ENCODE results near the gene KLRF1.

Gene KLRF1

DNA sequence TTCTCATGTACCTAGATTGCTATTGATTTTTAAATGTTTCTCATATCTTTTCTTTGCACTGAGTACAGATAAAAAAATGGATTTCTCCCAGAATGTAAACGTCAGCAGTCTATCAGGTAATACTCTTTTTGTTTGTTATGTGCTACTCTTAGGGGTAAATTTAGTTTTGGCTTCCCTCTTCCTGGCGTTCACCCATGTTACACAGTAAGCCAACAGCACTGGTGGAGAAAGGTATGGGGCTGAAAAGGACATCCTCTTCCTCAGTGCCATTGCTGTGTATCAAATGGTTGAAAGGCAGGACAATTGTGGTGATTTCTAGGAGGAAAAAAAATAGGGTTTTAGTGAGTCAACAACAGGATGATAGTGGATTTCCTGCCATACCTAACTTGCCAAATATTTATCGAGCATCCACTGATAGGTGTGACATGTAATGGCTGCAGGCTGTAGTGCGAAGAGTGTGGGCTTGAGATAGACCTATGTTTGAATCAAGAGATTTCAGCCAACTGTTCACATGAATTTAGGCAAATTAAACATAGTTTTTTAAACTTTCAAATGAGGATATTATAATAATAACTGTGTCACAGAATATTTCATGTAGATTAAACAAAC lies 61.5 kb downstream of the KLRF1 start:
- Histone ChIP-seq H3K56ac (ENCODE audit: low read length) (no peak overlapping the region), H2BK5ac (ENCODE audit: low read length) (no peak overlapping the region), H3K27me3 (ENCODE audit: insufficient read depth, low read length, poor library complexity) (no peaks in the 10 kb centered on the region), H2BK120ac (ENCODE audit: low read depth, low read length) (no peak overlapping the region), H3K4ac (ENCODE audit: low read depth, low read length) (no peak overlapping the region), H4K8ac (ENCODE audit: low read depth, low read length) (no peak overlapping the region), H3K27ac (ENCODE audit: low read depth, low read length) (no peak overlapping the region), H3K23ac (ENCODE audit: low read length) (no peak overlapping the region), H3K4me1 (ENCODE audit: control insufficient read depth, low read depth, low read length) (no peaks in the 10 kb centered on the region), H3K9ac (ENCODE audit: low read length) (no peak overlapping the region), H3K4me2 (ENCODE audit: low read length) (no peak overlapping the region), H4K5ac (ENCODE audit: low read length) (no peak overlapping the region), H3K4me3 (ENCODE audit: low read length) (no peak overlapping the region), H3K79me1 (ENCODE audit: low read length) (no peaks in the 10 kb centered on the region), H3K36me3 (ENCODE audit: control insufficient read depth, insufficient read depth, low read length) (no peaks in the 10 kb centered on the region), H3K79me2 (ENCODE audit: control insufficient read depth, insufficient read depth, low read length) (no peaks in the 10 kb centered on the region), H3K18ac (ENCODE audit: low read length) (no peak overlapping the region), H2BK15ac (replicated peaks; ENCODE audit: low read depth) (no peak overlapping the region), H2AK5ac (ENCODE audit: low read length) (no peak overlapping the region)
- no CpG with 5 or more reads among the region's 4 CpGs for WGBS (ENCODE audit: extremely low coverage, insufficient coverage, low lambda C conversion rate)
- no peak for DNase-seq
